GM12892 (cell line): ENCODE measurements around the gene ZNF692.

Source experiments
- POLR2A ChIP-seq: IDR thresholded peaks from 2 replicates; pipeline ENCODE4 v1.6.1; 2011; ENCODE audit warnings: low read depth, low read length, control low read depth
- POLR2AphosphoS5 ChIP-seq: IDR thresholded peaks from 2 replicates; pipeline ENCODE4 v1.6.1; 2011; ENCODE audit warnings: low read depth, low read length, control low read depth
- TAF1 ChIP-seq: IDR thresholded peaks from 2 replicates; pipeline ENCODE4 v1.6.1; 2011; ENCODE audit warnings: low read depth, mild to moderate bottlenecking, control low read depth, low read length, borderline replicate concordance

DNA sequence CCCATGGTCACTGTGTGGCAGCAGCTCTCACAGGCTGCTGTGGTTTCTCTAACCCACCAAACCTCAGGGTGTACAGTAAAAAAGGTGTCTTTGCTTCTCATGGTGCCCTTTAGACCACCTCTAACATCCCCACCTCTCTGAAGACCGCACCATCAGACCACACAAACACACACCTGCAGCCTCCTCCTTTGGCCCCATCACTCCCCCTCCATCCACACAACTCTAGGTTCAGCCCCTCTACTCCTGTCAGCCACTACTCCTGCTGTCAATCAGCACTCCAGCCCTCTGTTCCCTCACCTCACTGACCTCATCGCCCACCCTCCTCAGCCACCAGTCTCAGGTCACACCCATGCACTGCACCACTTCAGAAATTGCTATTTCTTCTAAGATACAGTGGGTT is 7.5 kb downstream of the ZNF692 start:
- TF ChIP-seq POLR2AphosphoS5 (peak; percentile 52; the same call in 1 of the 2 replicates), TAF1 (no peak), POLR2A (no peak)
